AG04450 (cell line): ENCODE results near the gene MICAL3. TPM values are rescaled to one million over a fixed set of nuclear protein-coding genes. Genes with fewer than 3 reads are reported as not detected.
"Not testable (repeated sequence)": the region's sequence is repeated elsewhere in the genome, so short reads cannot be mapped to it uniquely, and the experiment has no call there.

Experiments
- CTCF ChIA-PET: fragments of 300-600, 350-600 bp; formaldehyde crosslinking; extraction: SDS; loops from one replicate; lab custom pipeline; 2022; ENCODE audit warnings: antibody characterized with exemption, inconsistent platforms; lab: Charles Lee
- POLR2A ChIA-PET: fragments of 350-600 bp; formaldehyde crosslinking; extraction: SDS; loops from one replicate; lab custom pipeline; 2021; ENCODE audit warnings: antibody characterized with exemption, inconsistent platforms; lab: Yijun Ruan, JAX
- DNase-seq: peaks from one replicate; pipeline ENCODE4 v3.0.0-alpha.2; 2011; ENCODE audit warnings: low read depth, low spot score
- H3K27ac ChIP-seq: one replicate; pipeline ENCODE4 v1.5.1; 2012; ENCODE audit warnings: low read depth, low read length, control low read depth
- H3K27me3 ChIP-seq: one replicate; pipeline ENCODE4 v1.6.0; 2012; ENCODE audit warnings: low read length; ENCODE audit not compliant: control insufficient read depth, insufficient read depth
- H3K4me3 ChIP-seq: 2 replicates; pipeline ENCODE4 v1.5.1; 2011; ENCODE audit warnings: mild to moderate bottlenecking, low read depth, low read length, control low read depth
- H3K9me3 ChIP-seq: 2 replicates; pipeline ENCODE4 v1.5.1; 2012; ENCODE audit warnings: low read length; ENCODE audit not compliant: control insufficient read depth, insufficient read depth
- polyA plus RNA-seq: library from polyadenylated mRNA; depleted of rRNA; stranded (reverse); fragments of >200 nt; gene quantifications from 2 replicates; pipeline ENCODE4 v1.2.3, GENCODE V29; 2011
- TF ChIP-seq, protein P1 (sequence below): IDR thresholded peaks from 2 replicates; pipeline ENCODE4 v1.5.1; 2011; ENCODE audit warnings: low read depth, low read length, control low read depth, inconsistent platforms

Gene MICAL3
- polyA plus RNA-seq, 1 experiment = 17.8 TPM

GRCh38 chr22:18032455-18033101 is 8.2 kb upstream of the MICAL3 start:
- POLR2A ChIA-PET = interaction anchor here (1.0 to 1.4 kb wide), 4 partner anchors 9 to 29 kb away, joined by 3 to 6 read pairs (median 5); no protein-coding TSS in a partner anchor
- CTCF ChIA-PET = interaction anchor here (0.6 kb wide), 1 partner anchor 43 kb away, joined by 3 read pairs; no protein-coding TSS in a partner anchor
- no peak for DNase-seq
- H3K4me3 ChIP-seq = no peak overlapping the region
- H3K27me3 ChIP-seq = no peaks in the 10 kb centered on the region
- TF ChIP-seq, protein P1, sequence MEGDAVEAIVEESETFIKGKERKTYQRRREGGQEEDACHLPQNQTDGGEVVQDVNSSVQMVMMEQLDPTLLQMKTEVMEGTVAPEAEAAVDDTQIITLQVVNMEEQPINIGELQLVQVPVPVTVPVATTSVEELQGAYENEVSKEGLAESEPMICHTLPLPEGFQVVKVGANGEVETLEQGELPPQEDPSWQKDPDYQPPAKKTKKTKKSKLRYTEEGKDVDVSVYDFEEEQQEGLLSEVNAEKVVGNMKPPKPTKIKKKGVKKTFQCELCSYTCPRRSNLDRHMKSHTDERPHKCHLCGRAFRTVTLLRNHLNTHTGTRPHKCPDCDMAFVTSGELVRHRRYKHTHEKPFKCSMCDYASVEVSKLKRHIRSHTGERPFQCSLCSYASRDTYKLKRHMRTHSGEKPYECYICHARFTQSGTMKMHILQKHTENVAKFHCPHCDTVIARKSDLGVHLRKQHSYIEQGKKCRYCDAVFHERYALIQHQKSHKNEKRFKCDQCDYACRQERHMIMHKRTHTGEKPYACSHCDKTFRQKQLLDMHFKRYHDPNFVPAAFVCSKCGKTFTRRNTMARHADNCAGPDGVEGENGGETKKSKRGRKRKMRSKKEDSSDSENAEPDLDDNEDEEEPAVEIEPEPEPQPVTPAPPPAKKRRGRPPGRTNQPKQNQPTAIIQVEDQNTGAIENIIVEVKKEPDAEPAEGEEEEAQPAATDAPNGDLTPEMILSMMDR = no peak
- H3K27ac ChIP-seq = peak overlapping the region; percentile 88
- no peaks in the 10 kb centered on the region for H3K9me3 ChIP-seq

DNA sequence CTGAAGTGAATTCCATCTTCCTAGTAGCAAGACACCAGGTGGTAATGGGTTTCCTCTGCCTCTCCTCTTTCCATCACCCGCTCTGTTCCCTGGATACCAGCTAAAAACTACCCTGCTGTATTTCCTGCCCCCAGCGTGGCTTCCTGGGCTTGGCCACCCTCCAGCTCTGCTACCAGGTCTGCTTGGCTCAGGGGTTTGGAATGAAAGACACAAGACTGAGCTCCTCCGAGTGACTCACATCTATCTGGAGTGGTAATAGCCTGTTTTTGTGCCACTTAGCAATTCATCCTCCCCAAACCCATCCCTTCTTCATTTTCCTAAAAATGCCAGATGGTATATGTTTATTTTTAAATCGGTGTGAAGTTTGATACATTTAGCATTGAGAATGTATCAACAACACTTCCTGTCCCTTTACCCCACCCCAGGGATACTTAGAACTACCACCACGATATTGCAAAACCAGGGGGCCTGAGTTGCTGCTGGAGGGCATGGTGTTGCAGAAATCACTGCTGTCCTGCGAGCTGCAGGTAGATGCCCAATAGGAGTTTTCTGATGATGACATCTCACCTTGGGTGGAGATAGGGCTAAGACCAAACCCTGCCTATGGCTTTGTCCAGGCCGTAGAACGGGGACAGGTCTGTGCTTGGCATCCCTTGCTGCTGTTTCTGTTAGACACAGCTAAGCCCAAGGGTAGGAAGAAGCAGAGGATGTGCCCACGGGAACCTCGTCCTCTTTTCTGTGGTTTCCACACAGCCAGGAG is 7.5 kb upstream of the MICAL3 start:
- Histone ChIP-seq H3K4me3 (no peak overlapping the region), H3K27me3 (no peaks in the 10 kb centered on the region), H3K27ac (peak overlapping the region; percentile 88), H3K9me3 (no peaks in the 10 kb centered on the region)
- DNase-seq = peak; percentile 86
- ChIA-PET POLR2A (interaction anchor here (0.7 to 1.4 kb wide), 7 partner anchors 9 to 113 kb away, joined by 3 to 6 read pairs (median 5); partner anchors contain the start of gene PEX26), CTCF (interaction anchor here (1.1 kb wide), 1 partner anchor 44 kb away, joined by 12 read pairs; no protein-coding TSS in a partner anchor)
- TF ChIP-seq, protein P1 = no peak

- CTCF ChIA-PET = interaction anchor here (1.5 kb wide), 1 partner anchor 47 kb away, joined by 4 read pairs; no protein-coding TSS in a partner anchor
- Histone ChIP-seq H3K27ac (no peak overlapping the region), H3K4me3 (no peak overlapping the region), H3K27me3 (no peaks in the 10 kb centered on the region), H3K9me3 (no peaks in the 10 kb centered on the region)
- POLR2A ChIA-PET = no interaction called here
- DNase-seq = no peak
- TF ChIP-seq, protein P1 = no peak
Observed at GRCh38 chr22:18029686-18030267, 5.4 kb upstream of the MICAL3 start.

DNA sequence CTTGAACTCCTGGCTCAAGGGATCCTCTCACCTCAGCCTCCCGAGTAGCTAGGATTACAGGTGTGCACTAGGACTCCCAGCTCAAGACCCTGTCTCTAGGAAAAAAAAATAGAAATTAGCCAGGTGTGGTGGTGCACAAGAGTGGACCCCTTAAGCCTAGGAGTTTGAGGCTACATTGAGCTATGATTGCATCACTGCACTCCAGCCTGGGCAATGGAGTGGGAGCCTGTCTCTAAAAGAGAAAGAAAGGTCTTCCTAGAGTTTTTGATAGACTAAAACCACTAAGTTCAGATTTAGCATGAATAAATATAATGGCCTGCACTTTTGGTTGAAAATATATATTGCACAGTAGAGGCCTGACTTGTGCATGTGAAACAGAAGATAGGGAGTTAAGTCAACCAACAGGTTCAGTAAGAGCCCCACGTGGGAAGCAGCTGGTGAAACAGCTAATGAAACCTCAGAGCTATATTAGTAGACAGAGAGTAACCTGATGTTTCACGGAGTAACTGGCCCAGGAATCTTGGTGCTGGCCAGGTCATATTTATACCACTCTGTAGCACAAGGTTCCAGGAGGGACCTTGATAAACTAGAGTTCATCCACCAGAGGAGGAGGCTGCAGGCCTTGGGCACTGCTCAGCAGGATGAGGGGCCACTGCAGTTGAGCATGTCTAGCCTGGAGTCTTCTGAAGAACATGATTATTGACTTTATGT is 4.6 kb upstream of the MICAL3 start:
- TF ChIP-seq, protein P1 = no peak
- Histone ChIP-seq H3K4me3 (no peak overlapping the region), H3K27ac (no peak overlapping the region), H3K27me3 (no peaks in the 10 kb centered on the region), H3K9me3 (no peaks in the 10 kb centered on the region)
- POLR2A ChIA-PET = interaction anchor here (0.6 kb wide), 1 partner anchor 9 kb away, joined by 6 read pairs; no protein-coding TSS in a partner anchor
- DNase-seq = no peak
- CTCF ChIA-PET = interaction anchor here (0.6 to 1.0 kb wide), 2 partner anchors 48 to 222 kb away, joined by 4 to 6 read pairs; no protein-coding TSS in a partner anchor

- CTCF ChIA-PET = interaction anchor here (0.9 to 3.0 kb wide), 6 partner anchors 26 to 196 kb away, joined by 3 to 25 read pairs (median 3); no protein-coding TSS in a partner anchor
Observed at GRCh38 chr22:18025898-18026297, 1.5 kb upstream of the MICAL3 start.

More at GRCh38 chr22:18025898-18026297, 1.5 kb upstream of the MICAL3 start:
- not testable (repeated sequence) for H3K4me3 ChIP-seq, H3K9me3 ChIP-seq, H3K27me3 ChIP-seq, DNase-seq, H3K27ac ChIP-seq
- POLR2A ChIA-PET = interaction anchor here (0.7 kb wide), 2 partner anchors 52 to 950 kb away, joined by 3 to 6 read pairs; partner anchors contain the start of gene PEX26
